Adrenal gland (tissue), 5 donors: Measurements from ENCODE around the gene ZNF217.

Source experiments
- POLR2A ChIP-seq, 2 donors: fragments of 450-650 bp; IDR thresholded peaks; one replicate each; pipeline ENCODE4 v1.6.1; 2017; ENCODE audit warnings: antibody characterized with exemption in 2 of 2, mild to moderate bottlenecking in 2 of 2, moderate library complexity in 1 of 2
- TF ChIP-seq, protein P1 (sequence below), 6 experiments: fragments of 450-650 bp in 4 of 6; fragments of 200-600 bp in 2 of 6; sonication (generic) in 1 of 6; IDR thresholded peaks; 1 replicate in 5 of 6; 2 replicates in 1 of 6; pipeline versions ENCODE4 v1.5.1 to v1.8.0; 2016 to 2021; ENCODE audit warnings: antibody characterized with exemption in 6 of 6, mild to moderate bottlenecking in 2 of 6, moderate library complexity in 1 of 6
- donor health status: DM: no; HTN: no; CAD: no.

DNA sequence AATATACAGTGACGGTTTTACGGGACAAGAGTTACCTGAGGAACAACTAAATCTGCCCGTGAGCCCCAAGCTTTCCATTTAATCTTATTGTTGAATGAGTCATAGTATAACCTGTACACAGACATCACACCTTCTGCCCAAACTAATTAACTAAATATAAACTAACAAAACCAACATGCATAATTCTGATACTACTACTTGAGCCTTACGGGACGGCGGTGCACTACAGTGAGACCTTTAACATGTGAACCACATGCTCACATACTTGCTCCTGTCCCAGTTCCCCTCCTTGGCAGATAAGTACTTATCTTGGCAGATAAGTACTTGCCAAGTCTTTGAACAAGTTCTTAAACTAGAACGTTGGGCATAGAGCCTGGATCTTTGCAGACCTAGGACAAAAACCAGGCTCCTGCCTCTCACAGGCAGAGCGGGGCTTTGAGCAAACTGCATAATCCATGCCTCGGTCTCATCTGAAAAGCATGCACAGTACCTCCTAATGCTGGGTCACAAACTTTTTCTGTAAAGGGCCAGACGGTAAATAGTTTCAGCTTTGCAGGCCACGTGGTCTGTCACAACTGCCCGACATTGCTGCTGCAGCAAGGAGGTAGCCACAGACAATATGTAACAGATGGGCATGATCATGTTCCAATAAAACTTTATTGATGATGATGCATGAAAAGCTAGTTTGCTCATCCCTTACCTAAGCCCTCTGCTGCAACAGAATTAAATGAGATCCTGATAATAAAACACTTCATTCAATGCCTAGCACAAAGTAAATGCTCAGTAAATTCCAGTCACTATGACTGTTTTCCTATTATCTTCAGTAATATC, 23.0 kb downstream of the ZNF217 start:
- TF ChIP-seq POLR2A (IDR thresholded peaks at IDR 0.05): no peak
- TF ChIP-seq, protein P1, sequence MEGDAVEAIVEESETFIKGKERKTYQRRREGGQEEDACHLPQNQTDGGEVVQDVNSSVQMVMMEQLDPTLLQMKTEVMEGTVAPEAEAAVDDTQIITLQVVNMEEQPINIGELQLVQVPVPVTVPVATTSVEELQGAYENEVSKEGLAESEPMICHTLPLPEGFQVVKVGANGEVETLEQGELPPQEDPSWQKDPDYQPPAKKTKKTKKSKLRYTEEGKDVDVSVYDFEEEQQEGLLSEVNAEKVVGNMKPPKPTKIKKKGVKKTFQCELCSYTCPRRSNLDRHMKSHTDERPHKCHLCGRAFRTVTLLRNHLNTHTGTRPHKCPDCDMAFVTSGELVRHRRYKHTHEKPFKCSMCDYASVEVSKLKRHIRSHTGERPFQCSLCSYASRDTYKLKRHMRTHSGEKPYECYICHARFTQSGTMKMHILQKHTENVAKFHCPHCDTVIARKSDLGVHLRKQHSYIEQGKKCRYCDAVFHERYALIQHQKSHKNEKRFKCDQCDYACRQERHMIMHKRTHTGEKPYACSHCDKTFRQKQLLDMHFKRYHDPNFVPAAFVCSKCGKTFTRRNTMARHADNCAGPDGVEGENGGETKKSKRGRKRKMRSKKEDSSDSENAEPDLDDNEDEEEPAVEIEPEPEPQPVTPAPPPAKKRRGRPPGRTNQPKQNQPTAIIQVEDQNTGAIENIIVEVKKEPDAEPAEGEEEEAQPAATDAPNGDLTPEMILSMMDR (IDR thresholded peaks at IDR 0.05): no peak
